ENCODE results near the gene LCE3A. TPM values are rescaled to one million over a fixed set of nuclear protein-coding genes. Genes with fewer than 3 reads are reported as not detected.
"Not testable (repeated sequence)": the region's sequence is repeated elsewhere in the genome, so short reads cannot be mapped to it uniquely, and the experiment has no call there.

Gene LCE3A
- total and polyA plus RNA-seq, 12 donors: not detected

GRCh38 chr1:152580433-152580832 lies 42.5 kb downstream of the LCE3A start, which contains the start of gene LCE3D:
LCE3D (minus strand) TSS chr1:152580516; CDS start chr1:152579936, 580 bp downstream.
- TF ChIP-seq CTCF (IDR thresholded peaks at IDR 0.05): no peak
- Histone ChIP-seq H3K4me1 (no peaks in the 10 kb centered on the region), H3K4me3 (no peak within 1 kb of the TSS), H3K9me3 (no peaks in the 10 kb centered on the region), H3K36me3 (no peaks in the 10 kb centered on the region), H3K27me3 (peaks cover 0 to 5% (median 0%) of the 10 kb centered on the region in 7 donors), H3K27ac (no peak within 1 kb of the TSS)
- DNase-seq (no peak), ATAC-seq (no peak)
- 69 to 70% methylated on average over 4 of the region's 4 CpGs for WGBS, 2 donors
- intact Hi-C loops (cut with DNase I): loop anchor here in 1 of 10 donors (5.0 kb wide), 1 partner anchor 42 kb away; the partner anchor contains the start of gene LCE3A

- intact Hi-C loops (cut with DNase I): not testable (repeated sequence)
These were observed 43.4 kb downstream of the LCE3A start for GRCh38 chr1:152579526-152579925.

GRCh38 chr1:152577168-152577567 lies 45.7 kb downstream of the LCE3A start:
- DNase-seq (no peak), ATAC-seq (no peak)
- peaks cover 0 to 19% (median 0%) of the 10 kb centered on the region in 7 donors for H3K27me3 ChIP-seq
- no peaks in the 10 kb centered on the region for H3K36me3 ChIP-seq
- H3K9me3 ChIP-seq: no peaks in the 10 kb centered on the region
- no peak overlapping the region for H3K4me3 ChIP-seq
- 90% methylated on average over 2 of the region's 2 CpGs for WGBS, 2 donors
- H3K4me1 ChIP-seq: no peaks in the 10 kb centered on the region
- H3K27ac ChIP-seq: no peak overlapping the region
- TF ChIP-seq CTCF (IDR thresholded peaks at IDR 0.05): no peak
- intact Hi-C loops (cut with DNase I): no loop called here

More at GRCh38 chr1:152579526-152579925, 43.4 kb downstream of the LCE3A start:
- 81 to 82% methylated on average over 7 to 9 of the region's 9 CpGs for WGBS, 2 donors
- H3K27ac ChIP-seq, H3K4me1 ChIP-seq, ATAC-seq, H3K27me3 ChIP-seq, DNase-seq, H3K9me3 ChIP-seq, H3K4me3 ChIP-seq, H3K36me3 ChIP-seq: not testable (repeated sequence)

Other genes starting within 250 kb of the LCE3A start
- not detected for gene CRNN, start 208.8 kb downstream of the LCE3A start, total RNA-seq
- gene CRNN, start 208.8 kb downstream of the LCE3A start, polyA plus RNA-seq: under 1 TPM in 1 of 2 donors, not detected in 1; 0.62 TPM
- gene LCE5A, start 112.3 kb downstream of the LCE3A start, total RNA-seq: not detected
- under 1 TPM in 1 of 2 donors, not detected in 1; 0.07 TPM for gene LCE5A, start 112.3 kb downstream of the LCE3A start, polyA plus RNA-seq
- not detected for gene CRCT1, start 108.6 kb downstream of the LCE3A start, total RNA-seq
- gene CRCT1, start 108.6 kb downstream of the LCE3A start, polyA plus RNA-seq: under 1 TPM in 1 of 2 donors, not detected in 1; 0.10 TPM
- not detected for gene LCE3E, start 56.3 kb downstream of the LCE3A start, total RNA-seq
- not detected for gene LCE3E, start 56.3 kb downstream of the LCE3A start, polyA plus RNA-seq
- gene LCE3D, start 42.6 kb downstream of the LCE3A start, total RNA-seq: not detected
- gene LCE3D, start 42.6 kb downstream of the LCE3A start, polyA plus RNA-seq: not detected
- gene LCE3C, start 22.9 kb downstream of the LCE3A start, total RNA-seq: not detected
- not detected for gene LCE3C, start 22.9 kb downstream of the LCE3A start, polyA plus RNA-seq
- gene LCE3B, start 9.3 kb downstream of the LCE3A start, total RNA-seq: not detected
- gene LCE3B, start 9.3 kb downstream of the LCE3A start, polyA plus RNA-seq: not detected
- gene LCE2D, start 40.3 kb upstream of the LCE3A start, total RNA-seq: not detected
- not detected for gene LCE2D, start 40.3 kb upstream of the LCE3A start, polyA plus RNA-seq
- gene LCE2C, start 52.2 kb upstream of the LCE3A start, total RNA-seq: not detected
- gene LCE2C, start 52.2 kb upstream of the LCE3A start, polyA plus RNA-seq: not detected
- gene LCE2B, start 63.0 kb upstream of the LCE3A start, total RNA-seq: not detected
- gene LCE2B, start 63.0 kb upstream of the LCE3A start, polyA plus RNA-seq: not detected
- not detected for gene LCE2A, start 75.2 kb upstream of the LCE3A start, total RNA-seq
- gene LCE2A, start 75.2 kb upstream of the LCE3A start, polyA plus RNA-seq: not detected
- not detected for gene LCE4A, start 85.1 kb upstream of the LCE3A start, total RNA-seq
- not detected for gene LCE4A, start 85.1 kb upstream of the LCE3A start, polyA plus RNA-seq
- not detected for gene KPRP, start 134.9 kb upstream of the LCE3A start, total RNA-seq
- not detected for gene KPRP, start 134.9 kb upstream of the LCE3A start, polyA plus RNA-seq
- gene LCE1F, start 152.0 kb upstream of the LCE3A start, total RNA-seq: not detected
- gene LCE1F, start 152.0 kb upstream of the LCE3A start, polyA plus RNA-seq: not detected
- not detected for gene LCE1E, start 163.2 kb upstream of the LCE3A start, total RNA-seq
- not detected for gene LCE1E, start 163.2 kb upstream of the LCE3A start, polyA plus RNA-seq
- gene LCE1D, start 173.6 kb upstream of the LCE3A start, total RNA-seq: not detected
- not detected for gene LCE1D, start 173.6 kb upstream of the LCE3A start, polyA plus RNA-seq
- gene LCE1C, start 183.5 kb upstream of the LCE3A start, total RNA-seq: not detected
- not detected for gene LCE1C, start 183.5 kb upstream of the LCE3A start, polyA plus RNA-seq
- gene LCE1B, start 188.9 kb upstream of the LCE3A start, total RNA-seq: not detected
- not detected for gene LCE1B, start 188.9 kb upstream of the LCE3A start, polyA plus RNA-seq
- not detected for gene LCE1A, start 204.4 kb upstream of the LCE3A start, total RNA-seq
- not detected for gene LCE1A, start 204.4 kb upstream of the LCE3A start, polyA plus RNA-seq
- gene LCE6A, start 219.8 kb upstream of the LCE3A start, total RNA-seq: not detected
- gene LCE6A, start 219.8 kb upstream of the LCE3A start, polyA plus RNA-seq: not detected
- gene LCE7A, start 236.9 kb upstream of the LCE3A start, total RNA-seq: not detected
- not detected for gene LCE7A, start 236.9 kb upstream of the LCE3A start, polyA plus RNA-seq